GM19023 (cell line): ENCODE results near the gene PUSL1.

Experiments
- ATAC-seq: cut with Tn5 transposase; IDR thresholded peaks from one replicate; pipeline ENCODE4 v1.9.1; 2021; ENCODE audit warnings: mild to moderate bottlenecking, moderate library complexity; ENCODE audit not compliant: unreplicated experiment

PUSL1 gene

DNA sequence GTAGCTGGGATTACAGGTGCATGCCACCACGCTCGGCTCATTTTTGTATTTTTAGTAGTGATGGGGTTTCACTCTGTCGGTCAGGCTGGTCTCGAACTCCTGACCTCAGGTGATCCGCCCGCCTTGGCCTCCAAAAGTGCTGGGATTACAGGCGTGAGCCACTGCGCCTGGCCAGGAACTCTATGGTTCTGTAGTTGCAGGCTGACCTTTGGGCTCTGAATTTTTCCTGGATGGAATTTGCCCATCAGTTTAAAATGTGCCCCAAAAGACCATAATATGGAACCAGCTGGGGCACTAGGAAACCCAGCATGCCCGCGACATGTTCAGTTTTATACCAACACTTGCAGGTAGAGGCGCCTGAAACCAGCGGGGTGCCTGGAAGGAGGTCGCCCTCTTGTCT lies 29.8 kb upstream of the PUSL1 start:
- no peak for ATAC-seq

DNA sequence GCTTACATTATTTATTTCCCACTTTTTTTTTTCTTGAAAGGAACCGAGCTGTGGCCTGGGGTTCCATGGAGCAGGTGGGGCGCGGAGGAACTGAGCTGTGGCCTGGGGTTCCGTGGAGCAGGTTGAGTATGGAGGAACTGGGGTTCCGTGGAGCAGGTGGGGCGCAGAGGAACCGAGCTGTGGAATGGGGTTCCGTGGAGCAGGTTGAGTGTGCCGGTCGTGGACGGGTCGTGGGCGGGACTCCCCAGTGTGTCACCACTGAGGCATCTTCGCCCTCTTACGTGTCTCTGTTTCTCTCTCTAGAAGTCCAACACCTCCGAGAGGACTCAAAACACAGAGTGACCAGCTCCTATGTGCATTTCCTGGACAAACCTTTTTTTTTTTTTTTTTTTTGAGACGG lies 29.4 kb upstream of the PUSL1 start:
- ATAC-seq, result no peak

- no peak for ATAC-seq
Observed at GRCh38 chr1:1280782-1281481, 27.5 kb upstream of the PUSL1 start.

GRCh38 chr1:1281533-1282321 lies 26.7 kb upstream of the PUSL1 start:
- no peak for ATAC-seq

GRCh38 chr1:1282998-1283397 lies 25.4 kb upstream of the PUSL1 start:
- no peak for ATAC-seq

DNA sequence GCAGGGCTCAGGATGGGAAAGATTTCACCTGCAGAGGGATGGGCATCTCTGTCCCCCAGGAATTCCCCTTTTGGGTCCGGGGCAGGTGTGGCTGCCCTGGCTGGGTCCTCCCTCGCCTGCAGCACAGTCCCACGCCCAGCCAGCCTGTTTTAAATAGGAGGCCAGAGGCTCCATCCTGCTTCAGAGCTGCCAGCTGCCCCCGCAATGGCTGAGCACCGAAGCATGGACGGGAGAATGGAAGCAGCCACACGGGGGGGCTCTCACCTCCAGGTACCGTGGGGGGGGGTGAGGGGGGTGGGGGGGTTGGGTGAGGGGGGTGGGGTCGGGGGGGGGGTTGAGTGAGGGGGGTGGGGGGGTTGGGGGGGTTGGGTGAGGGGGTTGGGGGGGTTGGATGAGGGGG lies 24.6 kb upstream of the PUSL1 start:
- ATAC-seq, result no peak

GRCh38 chr1:1284221-1285101 lies 23.9 kb upstream of the PUSL1 start:
- no peak for ATAC-seq

GRCh38 chr1:1285102-1285571 lies 23.3 kb upstream of the PUSL1 start:
- ATAC-seq, result no peak

DNA sequence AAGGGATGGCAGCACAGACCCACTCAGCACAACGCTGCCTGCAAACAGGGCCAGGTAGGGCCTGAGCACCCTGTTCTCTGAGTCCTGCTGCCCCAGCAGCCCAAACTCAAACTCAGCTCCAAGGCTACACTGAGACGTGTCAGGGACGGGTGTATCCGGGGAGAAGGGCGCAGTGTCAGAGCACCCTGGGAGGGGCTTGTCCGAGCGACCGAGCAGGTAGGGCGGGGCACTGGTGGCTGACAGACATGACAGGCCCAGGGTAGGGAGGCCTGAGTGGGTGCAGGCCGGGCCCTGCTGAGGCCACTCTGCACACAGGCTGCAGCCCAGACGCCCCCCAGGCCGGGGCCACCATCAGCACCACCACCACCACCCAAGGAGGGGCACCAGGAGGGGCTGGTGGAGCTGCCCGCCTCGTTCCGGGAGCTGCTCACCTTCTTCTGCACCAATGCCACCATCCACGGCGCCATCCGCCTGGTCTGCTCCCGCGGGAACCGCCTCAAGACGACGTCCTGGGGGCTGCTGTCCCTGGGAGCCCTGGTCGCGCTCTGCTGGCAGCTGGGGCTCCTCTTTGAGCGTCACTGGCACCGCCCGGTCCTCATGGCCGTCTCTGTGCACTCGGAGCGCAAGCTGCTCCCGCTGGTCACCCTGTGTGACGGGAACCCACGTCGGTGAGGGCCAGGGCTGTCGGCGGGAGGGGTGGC lies 22.6 kb upstream of the PUSL1 start:
- no peak for ATAC-seq

GRCh38 chr1:1286313-1287261 lies 21.8 kb upstream of the PUSL1 start:
- no peak for ATAC-seq

GRCh38 chr1:1287288-1288110 lies 20.9 kb upstream of the PUSL1 start:
- no peak for ATAC-seq

DNA sequence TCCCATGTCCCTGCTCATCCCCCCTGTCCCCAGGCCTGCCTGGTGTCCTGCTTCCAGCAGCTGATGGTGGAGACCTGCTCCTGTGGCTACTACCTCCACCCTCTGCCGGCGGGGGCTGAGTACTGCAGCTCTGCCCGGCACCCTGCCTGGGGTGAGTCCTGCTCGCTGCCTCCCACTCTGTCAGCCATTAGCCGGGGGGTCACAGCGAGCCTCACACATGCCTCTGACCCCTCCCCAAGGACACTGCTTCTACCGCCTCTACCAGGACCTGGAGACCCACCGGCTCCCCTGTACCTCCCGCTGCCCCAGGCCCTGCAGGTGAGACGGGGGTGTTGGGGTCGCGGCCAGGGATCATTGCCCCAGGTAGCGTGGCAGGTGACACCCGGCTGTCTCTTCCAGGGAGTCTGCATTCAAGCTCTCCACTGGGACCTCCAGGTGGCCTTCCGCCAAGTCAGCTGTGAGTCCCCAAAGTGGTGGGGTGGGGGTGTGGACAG lies 18.1 kb upstream of the PUSL1 start:
- no peak for ATAC-seq

DNA sequence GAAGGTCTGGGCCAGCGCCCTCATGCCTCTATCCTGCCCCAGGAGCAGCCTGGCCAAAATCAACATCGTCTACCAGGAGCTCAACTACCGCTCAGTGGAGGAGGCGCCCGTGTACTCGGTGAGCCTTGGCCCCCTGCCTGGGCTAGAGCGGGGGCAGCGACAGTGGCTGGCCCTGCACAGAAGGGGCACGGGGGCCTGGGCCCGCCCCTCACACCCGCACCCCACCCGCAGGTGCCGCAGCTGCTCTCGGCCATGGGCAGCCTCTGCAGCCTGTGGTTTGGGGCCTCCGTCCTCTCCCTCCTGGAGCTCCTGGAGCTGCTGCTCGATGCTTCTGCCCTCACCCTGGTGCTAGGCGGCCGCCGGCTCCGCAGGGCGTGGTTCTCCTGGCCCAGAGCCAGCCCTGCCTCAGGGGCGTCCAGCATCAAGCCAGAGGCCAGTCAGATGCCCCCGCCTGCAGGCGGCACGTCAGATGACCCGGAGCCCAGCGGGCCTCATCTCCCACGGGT lies 17.3 kb upstream of the PUSL1 start:
- ATAC-seq, result no peak

GRCh38 chr1:1291548-1292441 lies 16.6 kb upstream of the PUSL1 start:
- ATAC-seq, result no peak

DNA sequence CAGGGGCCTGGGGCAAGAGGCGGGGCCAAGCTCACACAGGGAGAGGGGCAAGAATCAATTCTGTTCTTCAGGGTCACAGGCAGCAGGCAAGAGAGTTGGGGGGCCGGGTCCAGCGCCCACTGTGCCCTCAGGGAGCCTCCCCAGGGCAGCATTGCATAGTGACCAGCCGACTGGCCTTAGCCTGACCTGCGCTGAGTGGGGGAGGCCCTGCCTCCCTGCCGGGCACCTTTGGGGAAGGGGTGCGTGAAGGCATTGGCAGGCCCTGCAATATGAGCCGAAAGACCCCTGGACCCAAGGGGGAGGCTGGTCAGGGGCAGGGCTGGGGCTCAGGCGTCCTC lies 16.0 kb upstream of the PUSL1 start:
- ATAC-seq, result no peak

DNA sequence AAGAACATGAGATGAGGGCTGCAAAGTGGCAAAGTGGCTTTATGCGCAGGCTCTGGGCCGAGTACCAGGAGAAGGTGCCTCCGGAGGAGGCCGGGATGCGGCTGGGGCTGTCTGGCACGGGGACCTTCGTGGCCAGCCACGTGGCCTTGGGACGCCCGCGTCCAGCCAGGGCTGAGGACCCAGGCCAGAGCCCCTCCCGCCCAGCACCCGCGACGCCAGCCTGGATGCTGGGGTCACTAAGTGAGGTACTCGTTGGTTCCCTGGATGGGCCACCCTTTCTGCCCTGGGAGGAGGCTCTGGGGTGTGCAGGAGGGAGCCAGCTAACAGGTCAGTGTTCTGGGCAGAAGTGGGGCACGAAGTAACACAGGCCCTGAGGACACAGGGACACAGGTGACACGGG lies 15.5 kb upstream of the PUSL1 start:
- no peak for ATAC-seq
